IPS DF 4.7 (cell line): Measurements from ENCODE around the gene ACAP3.

Experiments
- DNase-seq: peaks from one replicate; pipeline ENCODE4 v3.0.0-alpha.2; 2013; ENCODE audit warnings: low spot score; ENCODE audit errors: extremely low read depth

ACAP3 gene

GRCh38 chr1:1302006-1302430, 5.7 kb downstream of the ACAP3 start:
- no peak for DNase-seq

DNA sequence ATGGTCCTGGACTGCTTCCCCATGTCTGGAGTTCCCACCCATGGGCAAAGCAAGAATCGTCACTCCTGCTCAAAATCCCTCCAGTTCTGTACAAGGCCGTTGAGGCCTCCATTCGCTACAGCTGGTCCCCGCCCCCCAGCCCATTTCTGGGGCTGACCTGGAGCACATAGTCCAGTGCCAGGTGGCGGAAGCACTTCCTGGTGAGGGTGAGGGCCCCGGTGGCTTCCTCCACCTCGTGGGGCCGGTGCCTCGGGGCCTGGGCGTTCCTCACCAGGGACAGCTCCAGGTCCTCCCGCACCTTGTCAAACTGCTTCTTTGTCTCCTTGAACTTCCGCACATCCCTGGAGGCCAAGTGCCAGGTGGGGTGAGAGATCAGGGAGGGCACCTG, 7.4 kb downstream of the ACAP3 start:
- no peak for DNase-seq

DNA sequence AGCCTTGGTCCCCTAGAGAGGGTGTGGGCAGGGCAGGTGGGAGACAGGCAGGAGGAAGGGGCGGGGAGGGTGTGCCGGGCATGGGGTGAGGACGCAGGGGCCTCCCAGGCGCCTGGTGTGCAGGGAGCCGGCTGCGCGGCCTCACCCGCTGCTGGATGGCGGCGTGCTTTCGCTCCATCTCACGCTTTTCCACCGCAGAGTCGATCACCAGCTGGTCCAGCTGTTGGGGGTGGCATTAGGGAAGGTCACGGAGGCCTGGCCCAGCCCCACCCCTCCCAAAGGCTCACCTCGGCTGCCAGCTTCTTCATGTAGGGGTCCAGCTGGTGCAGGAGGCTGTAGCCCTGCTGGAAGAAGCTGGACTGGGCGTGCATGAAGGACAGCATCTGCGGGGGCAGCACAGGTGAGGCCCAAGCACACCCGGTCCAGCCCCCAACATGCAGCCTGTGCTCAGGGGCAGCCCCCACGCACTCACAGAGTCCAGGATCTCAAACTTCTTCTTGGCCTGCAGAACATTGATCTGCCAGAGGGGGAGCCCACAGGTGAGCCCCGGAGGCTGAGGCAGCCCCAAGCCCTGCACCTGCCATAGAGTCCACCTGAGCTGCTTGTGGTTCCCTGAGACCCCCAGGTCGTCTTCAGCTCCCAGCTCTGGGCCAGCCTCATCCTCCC, 7.9 kb downstream of the ACAP3 start:
- no peak for DNase-seq

DNA sequence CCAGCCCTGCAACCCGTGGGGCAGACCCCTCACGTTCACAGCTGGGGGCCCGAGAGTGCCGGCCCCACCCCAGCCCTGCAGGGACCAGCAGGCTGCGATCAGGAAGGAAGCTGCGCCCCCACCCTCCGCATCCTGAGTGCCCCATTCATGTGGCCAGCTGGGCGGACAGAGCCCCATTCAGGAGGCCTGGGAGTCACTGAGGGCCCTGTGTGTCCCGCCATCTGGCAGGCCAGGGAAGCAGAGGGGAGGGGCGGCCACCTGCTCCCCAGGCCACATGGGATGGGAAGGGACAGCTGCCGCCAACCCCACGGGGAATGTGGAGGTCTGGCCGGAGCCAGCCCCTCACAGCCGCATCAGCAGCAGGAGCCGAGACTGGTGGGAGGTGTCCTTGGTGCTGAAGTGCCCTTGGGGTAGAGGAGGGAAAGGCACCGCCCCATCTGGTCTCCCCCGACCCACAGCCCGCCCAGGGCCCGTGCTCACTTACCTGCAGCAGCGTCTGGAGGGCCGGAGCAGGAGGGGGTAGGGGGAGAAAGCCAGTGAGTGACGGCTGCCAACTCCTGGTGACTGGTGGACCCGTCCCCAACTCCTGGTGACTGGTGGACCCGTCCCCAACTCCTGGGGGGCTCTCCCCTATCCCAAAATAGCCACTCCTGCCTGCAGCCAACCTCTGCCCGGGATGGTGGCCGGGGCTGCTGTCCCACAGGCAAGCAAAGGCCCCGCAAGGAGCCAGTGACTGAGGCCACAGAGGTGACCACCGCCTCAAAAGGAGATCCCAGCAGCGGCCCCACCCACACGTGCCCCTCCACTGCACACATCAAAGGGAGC, 8.7 kb downstream of the ACAP3 start:
- DNase-seq = no peak

- DNase-seq = no peak
These were observed 9.8 kb downstream of the ACAP3 start for GRCh38 chr1:1297802-1298424.

- DNase-seq = no peak
These were observed 11.4 kb downstream of the ACAP3 start for GRCh38 chr1:1296070-1297061.

DNA sequence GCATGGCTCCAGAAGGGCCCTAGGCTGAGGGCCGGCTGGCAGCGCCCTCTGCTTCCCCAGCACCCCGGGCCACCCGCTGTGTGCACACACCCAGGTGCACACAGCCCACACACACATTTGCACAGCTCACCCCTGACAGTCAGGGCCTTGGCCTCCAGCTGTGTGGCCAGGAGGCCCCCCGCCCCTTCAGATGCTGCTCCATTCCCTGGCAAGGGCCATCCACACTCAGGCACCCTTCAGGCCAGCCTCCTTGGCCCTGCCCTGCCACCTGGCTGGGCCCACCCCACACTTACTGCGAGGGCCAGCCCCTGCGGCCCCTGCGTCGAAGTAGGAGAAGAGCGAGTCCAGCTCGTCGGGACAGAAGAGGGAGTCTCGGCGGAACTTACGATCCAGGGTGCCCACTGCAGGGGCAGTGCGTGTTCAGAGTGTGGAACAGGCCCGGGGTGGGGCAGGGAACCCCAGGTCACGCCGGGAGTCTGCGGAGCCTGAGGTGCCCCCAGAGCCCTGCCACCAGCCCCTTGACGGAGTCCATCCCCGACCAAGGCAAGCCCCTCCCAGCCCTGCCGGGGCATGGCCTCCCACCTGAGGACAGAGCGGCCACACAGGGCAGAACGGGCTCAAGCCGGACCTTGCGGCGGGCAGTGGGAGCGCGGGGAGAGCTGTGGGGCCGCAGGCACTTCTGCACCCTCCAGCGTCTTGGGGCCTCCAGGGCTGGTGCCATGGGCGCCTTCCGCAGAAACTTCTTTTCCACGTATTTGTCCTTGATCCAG, 12.4 kb downstream of the ACAP3 start:
- no peak for DNase-seq

GRCh38 chr1:1294250-1294890, 13.4 kb downstream of the ACAP3 start:
- no peak for DNase-seq

- DNase-seq = no peak
These were observed 14.2 kb downstream of the ACAP3 start for GRCh38 chr1:1293263-1294249.

DNA sequence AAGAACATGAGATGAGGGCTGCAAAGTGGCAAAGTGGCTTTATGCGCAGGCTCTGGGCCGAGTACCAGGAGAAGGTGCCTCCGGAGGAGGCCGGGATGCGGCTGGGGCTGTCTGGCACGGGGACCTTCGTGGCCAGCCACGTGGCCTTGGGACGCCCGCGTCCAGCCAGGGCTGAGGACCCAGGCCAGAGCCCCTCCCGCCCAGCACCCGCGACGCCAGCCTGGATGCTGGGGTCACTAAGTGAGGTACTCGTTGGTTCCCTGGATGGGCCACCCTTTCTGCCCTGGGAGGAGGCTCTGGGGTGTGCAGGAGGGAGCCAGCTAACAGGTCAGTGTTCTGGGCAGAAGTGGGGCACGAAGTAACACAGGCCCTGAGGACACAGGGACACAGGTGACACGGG, 14.9 kb downstream of the ACAP3 start:
- DNase-seq = no peak

DNA sequence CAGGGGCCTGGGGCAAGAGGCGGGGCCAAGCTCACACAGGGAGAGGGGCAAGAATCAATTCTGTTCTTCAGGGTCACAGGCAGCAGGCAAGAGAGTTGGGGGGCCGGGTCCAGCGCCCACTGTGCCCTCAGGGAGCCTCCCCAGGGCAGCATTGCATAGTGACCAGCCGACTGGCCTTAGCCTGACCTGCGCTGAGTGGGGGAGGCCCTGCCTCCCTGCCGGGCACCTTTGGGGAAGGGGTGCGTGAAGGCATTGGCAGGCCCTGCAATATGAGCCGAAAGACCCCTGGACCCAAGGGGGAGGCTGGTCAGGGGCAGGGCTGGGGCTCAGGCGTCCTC, 15.3 kb downstream of the ACAP3 start:
- DNase-seq = no peak

DNA sequence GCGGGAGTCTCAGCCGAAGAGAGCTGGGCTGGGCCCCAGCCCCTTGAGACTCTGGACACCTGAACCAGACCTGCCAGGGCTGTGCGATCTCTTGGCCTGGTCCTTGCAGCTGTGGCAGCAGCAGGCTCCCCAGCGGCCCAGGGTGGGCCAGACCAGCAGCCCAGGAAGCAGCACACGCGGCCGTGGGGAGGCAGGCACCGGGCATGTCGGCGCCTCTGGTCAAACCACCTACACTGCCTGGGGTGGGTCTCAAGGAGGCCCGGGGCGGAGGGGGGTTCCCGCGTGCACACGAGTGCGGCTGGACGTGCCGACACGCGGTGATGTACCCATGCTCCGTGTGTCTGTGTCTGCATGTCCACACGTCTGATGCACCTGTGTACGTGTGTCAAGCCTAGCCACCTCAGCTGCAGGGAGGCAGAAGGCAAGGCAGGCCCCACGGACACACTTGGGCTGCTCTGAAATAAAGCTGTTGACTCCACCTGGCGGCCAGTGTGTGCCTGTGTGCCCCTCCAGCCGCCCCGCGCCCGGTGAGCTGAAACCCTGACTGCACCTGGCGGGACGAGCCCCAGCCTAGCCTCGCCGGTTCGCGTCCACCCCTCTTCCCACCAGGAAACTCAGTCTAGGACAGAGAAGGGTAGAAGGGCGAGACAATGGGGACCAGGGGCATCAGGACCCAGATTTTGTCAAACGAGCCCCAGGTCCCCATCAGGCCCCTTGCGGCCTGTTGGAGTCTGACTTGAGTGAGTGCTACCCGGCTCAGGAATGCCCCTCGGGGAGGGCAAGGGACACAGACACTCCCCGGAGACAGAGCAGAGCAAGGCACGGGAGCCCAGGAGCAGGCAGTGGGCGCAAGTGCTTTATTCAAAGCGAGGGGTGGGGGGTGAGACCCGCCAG, 15.9 kb downstream of the ACAP3 start:
- DNase-seq = no peak

DNA sequence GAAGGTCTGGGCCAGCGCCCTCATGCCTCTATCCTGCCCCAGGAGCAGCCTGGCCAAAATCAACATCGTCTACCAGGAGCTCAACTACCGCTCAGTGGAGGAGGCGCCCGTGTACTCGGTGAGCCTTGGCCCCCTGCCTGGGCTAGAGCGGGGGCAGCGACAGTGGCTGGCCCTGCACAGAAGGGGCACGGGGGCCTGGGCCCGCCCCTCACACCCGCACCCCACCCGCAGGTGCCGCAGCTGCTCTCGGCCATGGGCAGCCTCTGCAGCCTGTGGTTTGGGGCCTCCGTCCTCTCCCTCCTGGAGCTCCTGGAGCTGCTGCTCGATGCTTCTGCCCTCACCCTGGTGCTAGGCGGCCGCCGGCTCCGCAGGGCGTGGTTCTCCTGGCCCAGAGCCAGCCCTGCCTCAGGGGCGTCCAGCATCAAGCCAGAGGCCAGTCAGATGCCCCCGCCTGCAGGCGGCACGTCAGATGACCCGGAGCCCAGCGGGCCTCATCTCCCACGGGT, 16.7 kb downstream of the ACAP3 start:
- no peak for DNase-seq

- DNase-seq = no peak
These were observed 17.4 kb downstream of the ACAP3 start for GRCh38 chr1:1290238-1290731.

GRCh38 chr1:1287288-1288110, 20.2 kb downstream of the ACAP3 start:
- no peak for DNase-seq
